Testis (tissue), 3 donors: ENCODE results near the gene EOGT. TPM values are rescaled to one million over a fixed set of nuclear protein-coding genes. Genes with fewer than 3 reads are reported as not detected.

Experiments used
- DNase-seq: peaks from one replicate; pipeline ENCODE4 v3.0.0-alpha.2; 2019
- H3K27ac ChIP-seq, 2 donors: fragments of 200-600 bp; sonication (generic); one replicate each; pipeline ENCODE4 v1.5.1; 2019
- H3K27me3 ChIP-seq: fragments of 200-600 bp; sonication (generic); one replicate; pipeline ENCODE4 v1.5.1; 2019
- H3K36me3 ChIP-seq: fragments of 200-600 bp; sonication (generic); one replicate; pipeline ENCODE4 v1.5.1; 2017; ENCODE audit warnings: low read depth; ENCODE audit errors: missing control alignments
- H3K4me1 ChIP-seq: fragments of 200-600 bp; sonication (generic); one replicate; pipeline ENCODE4 v1.5.1; 2019
- H3K4me3 ChIP-seq, 2 donors: fragments of 200-600 bp; sonication (generic); one replicate each; pipeline ENCODE4 v1.5.1; 2017 to 2019
- H3K9me3 ChIP-seq: fragments of 200-600 bp; sonication (generic); one replicate; pipeline ENCODE4 v1.5.1; 2017
- POLR2A ChIP-seq: fragments of 450-650 bp; IDR thresholded peaks from one replicate; pipeline ENCODE4 v1.6.1; 2017; ENCODE audit warnings: antibody characterized with exemption, mild to moderate bottlenecking, moderate library complexity
- WGBS, 2 donors: methylation state at CpG; one replicate each; pipeline ENCODE4 v1.1.5; 2018; 5-methylcytosine and 5-hydroxymethylcytosine counted together
- intact Hi-C: fragments of 100-400 bp; cut with DNase I; formaldehyde crosslinking; loops from one replicate; pipeline ENCODE4 v1.15.1; 2023; ENCODE audit warnings: low total_unique reads
- polyA plus RNA-seq: library from polyadenylated mRNA; stranded (reverse); fragments of 350-450 nt; fragmentation: Illumina TruSeq; extraction: RNeasy Lipid Tissue Mini Kit (QIAGEN cat#74804); gene quantifications from one replicate; pipeline ENCODE4 v1.2.3, GENCODE V29; 2014; ENCODE audit warnings: low read depth, low replicate concordance; ENCODE audit not compliant: insufficient read depth
- total RNA-seq, 2 donors: library from RNA; depleted of rRNA; stranded (reverse); fragments of >200 nt; gene quantifications; one replicate each; pipeline ENCODE4 v1.2.3, GENCODE V29; 2016
- TF ChIP-seq, protein P1 (sequence below), 3 experiments: fragments of 450-650 bp in 2 of 3; fragments of 200-600 bp in 1 of 3; sonication (generic) in 1 of 3; IDR thresholded peaks; one replicate each; pipeline ENCODE4 v1.5.1; 2016 to 2019; ENCODE audit warnings: antibody characterized with exemption in 3 of 3, mild to moderate bottlenecking in 2 of 3, moderate library complexity in 1 of 3

Gene EOGT
- total and polyA plus RNA-seq, 3 donors from 2014 or later, result 15.0 to 22.7 (median 16.6) TPM

DNA sequence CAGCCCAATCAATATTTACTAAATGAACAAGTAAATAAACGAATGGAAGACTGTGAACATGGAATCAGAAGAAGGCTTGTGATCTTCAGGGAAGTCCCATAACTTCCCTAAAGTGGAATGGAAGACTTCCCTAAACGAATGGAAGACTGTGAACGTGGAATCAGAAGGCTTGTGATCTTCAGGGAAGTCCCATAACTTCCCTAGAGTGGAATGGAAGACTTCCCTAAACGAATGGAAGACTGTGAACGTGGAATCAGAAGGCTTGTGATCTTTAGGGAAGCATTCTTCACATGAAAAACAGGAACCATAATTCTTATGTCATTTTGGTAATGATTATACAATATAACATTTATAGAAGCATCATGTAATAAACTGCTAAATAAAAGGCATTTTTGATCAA is 38.8 kb downstream of the EOGT start:
- Histone ChIP-seq H3K27ac (no peak overlapping the region), H3K36me3 (no peaks in the 10 kb centered on the region), H3K27me3 (no peaks in the 10 kb centered on the region), H3K4me1 (no peaks in the 10 kb centered on the region), H3K4me3 (no peak overlapping the region), H3K9me3 (no peaks in the 10 kb centered on the region)
- TF ChIP-seq POLR2A, result no peak
- TF ChIP-seq, protein P1, sequence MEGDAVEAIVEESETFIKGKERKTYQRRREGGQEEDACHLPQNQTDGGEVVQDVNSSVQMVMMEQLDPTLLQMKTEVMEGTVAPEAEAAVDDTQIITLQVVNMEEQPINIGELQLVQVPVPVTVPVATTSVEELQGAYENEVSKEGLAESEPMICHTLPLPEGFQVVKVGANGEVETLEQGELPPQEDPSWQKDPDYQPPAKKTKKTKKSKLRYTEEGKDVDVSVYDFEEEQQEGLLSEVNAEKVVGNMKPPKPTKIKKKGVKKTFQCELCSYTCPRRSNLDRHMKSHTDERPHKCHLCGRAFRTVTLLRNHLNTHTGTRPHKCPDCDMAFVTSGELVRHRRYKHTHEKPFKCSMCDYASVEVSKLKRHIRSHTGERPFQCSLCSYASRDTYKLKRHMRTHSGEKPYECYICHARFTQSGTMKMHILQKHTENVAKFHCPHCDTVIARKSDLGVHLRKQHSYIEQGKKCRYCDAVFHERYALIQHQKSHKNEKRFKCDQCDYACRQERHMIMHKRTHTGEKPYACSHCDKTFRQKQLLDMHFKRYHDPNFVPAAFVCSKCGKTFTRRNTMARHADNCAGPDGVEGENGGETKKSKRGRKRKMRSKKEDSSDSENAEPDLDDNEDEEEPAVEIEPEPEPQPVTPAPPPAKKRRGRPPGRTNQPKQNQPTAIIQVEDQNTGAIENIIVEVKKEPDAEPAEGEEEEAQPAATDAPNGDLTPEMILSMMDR (IDR thresholded peaks at IDR 0.05), result no peak
- intact Hi-C loops, result no loop called here
- WGBS, 2 donors, result 70 to 82% methylated on average over 5 of the region's 5 CpGs
- DNase-seq, result no peak

DNA sequence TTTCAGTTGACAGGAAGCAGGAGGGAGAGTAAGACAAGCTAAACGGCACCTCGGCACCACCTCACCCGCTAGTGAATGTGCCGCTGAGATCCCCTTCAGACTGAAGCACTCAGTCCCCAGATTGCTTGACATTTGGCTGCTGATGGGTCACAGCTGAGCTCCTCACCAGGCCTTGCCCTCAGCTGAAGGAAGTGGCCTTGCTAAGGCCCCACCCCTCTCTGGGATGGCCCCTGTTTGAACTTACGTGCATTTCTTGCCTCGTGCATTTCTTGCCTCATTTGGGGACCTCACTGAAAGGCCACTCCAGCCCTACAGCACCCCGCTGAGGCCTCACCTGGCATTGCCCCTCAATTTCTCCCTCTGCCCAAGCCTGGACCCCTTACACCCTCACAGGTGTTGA is 39.8 kb downstream of the EOGT start:
- Histone ChIP-seq H3K27me3 (no peaks in the 10 kb centered on the region), H3K27ac (no peak overlapping the region), H3K9me3 (no peaks in the 10 kb centered on the region), H3K4me1 (no peaks in the 10 kb centered on the region), H3K4me3 (no peak overlapping the region), H3K36me3 (no peaks in the 10 kb centered on the region)
- intact Hi-C loops, result no loop called here
- TF ChIP-seq POLR2A, result no peak
- TF ChIP-seq, protein P1 (IDR thresholded peaks at IDR 0.05), result no peak
- WGBS, 2 donors, result 55% methylated on average over 6 to 7 of the region's 7 CpGs
- DNase-seq, result no peak

DNA sequence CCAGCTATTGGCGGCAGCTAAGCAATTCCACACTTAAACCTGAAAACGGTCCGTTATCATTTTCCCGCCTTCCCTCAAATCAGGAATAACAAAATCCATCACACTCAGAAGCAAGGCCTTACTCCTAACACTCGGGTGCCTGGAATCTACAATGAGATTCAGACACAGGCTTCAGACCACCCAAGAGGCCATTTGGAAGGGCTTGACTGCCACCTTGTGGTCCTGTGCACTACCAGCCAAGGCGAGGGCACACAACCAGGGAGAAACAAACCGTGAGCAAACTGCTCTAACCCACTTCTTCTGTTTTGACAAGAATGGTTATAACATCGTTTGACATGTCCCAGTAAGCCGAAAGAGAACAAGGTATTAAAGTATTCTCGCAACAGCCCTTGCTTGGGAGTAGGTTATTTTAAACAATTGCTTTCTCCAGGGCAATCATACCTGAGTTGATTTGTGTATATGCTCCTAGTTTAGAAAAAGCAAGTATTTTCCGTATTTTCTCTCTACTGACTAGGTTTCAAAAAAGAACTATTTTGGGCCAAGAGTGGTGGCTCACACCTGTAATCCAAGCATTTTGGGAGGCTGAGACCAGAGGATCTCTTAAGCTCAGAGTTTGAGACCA is 41.0 kb downstream of the EOGT start:
- H3K4me3 ChIP-seq, result no peak overlapping the region
- H3K4me1 ChIP-seq, result no peaks in the 10 kb centered on the region
- peak; percentile 67 for DNase-seq
- TF ChIP-seq, protein P1 (IDR thresholded peaks at IDR 0.05), result peak in 2 of 3 experiments; percentile 48 to 71
- TF ChIP-seq POLR2A, result no peak
- H3K36me3 ChIP-seq, result no peaks in the 10 kb centered on the region
- no peaks in the 10 kb centered on the region for H3K27me3 ChIP-seq
- H3K27ac ChIP-seq, result no peak overlapping the region
- intact Hi-C loops, result no loop called here
- H3K9me3 ChIP-seq, result no peaks in the 10 kb centered on the region
- 38 to 47% methylated on average over 11 of the region's 11 CpGs for WGBS, 2 donors

DNA sequence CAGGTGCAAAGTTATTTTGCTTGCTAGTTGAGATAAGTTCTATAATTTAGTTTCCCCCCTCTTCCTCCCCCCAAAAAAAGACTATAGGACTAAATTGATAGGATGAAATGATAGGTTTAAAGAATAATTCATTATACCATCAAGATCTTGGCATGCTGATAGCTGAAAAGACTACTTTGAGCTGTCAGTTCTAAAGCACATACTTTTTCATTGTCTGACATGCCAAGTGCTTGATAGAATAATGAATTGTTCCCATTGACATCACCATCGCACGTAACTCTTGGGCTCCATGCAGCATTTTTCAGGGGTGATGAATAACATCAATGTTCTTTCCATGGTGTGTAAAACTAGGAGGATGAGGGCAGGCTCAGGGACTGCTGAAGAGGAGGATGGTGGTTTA is 48.8 kb downstream of the EOGT start:
- DNase-seq, result no peak
- H3K4me1 ChIP-seq, result no peaks in the 10 kb centered on the region
- no peak overlapping the region for H3K4me3 ChIP-seq
- no peak overlapping the region for H3K27ac ChIP-seq
- no peaks in the 10 kb centered on the region for H3K9me3 ChIP-seq
- intact Hi-C loops, result no loop called here
- 91 to 95% methylated on average over 2 of the region's 2 CpGs for WGBS, 2 donors
- no peaks in the 10 kb centered on the region for H3K36me3 ChIP-seq
- no peaks in the 10 kb centered on the region for H3K27me3 ChIP-seq
- no peak for TF ChIP-seq POLR2A
- TF ChIP-seq, protein P1 (IDR thresholded peaks at IDR 0.05), result no peak

DNA sequence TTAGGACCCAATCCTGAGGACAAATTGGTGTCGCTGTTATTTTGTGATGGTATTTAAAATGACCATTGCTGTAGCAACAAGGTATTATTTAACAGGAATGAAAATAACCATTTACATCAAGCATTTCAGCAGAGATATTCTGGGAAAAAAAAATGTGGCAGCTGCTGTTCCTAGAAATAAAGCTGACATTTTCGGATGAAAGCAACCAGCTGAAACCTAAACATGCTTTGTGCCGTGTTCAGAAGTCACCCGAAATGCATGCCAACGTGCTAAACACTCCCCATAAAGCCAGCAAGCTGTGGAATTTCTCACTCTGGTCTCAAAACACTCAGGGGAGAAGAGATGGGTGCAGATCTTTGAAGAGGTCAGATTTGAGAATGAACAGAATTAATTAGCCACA is 49.6 kb downstream of the EOGT start:
- intact Hi-C loops, result no loop called here
- 49 to 58% methylated on average over 5 of the region's 5 CpGs for WGBS, 2 donors
- DNase-seq, result no peak
- no peak overlapping the region for H3K27ac ChIP-seq
- H3K4me3 ChIP-seq, result no peak overlapping the region
- H3K9me3 ChIP-seq, result no peaks in the 10 kb centered on the region
- no peaks in the 10 kb centered on the region for H3K4me1 ChIP-seq
- H3K36me3 ChIP-seq, result no peaks in the 10 kb centered on the region
- no peak for TF ChIP-seq POLR2A
- TF ChIP-seq, protein P1 (IDR thresholded peaks at IDR 0.05), result no peak
- no peaks in the 10 kb centered on the region for H3K27me3 ChIP-seq
